Ishikawa (cell line): ENCODE results near the gene SCAMP3.

ENCODE experiments used
- CEBPB ChIP-seq: IDR thresholded peaks from 2 replicates; pipeline ENCODE4 v1.6.1; 2012
- CREB1 ChIP-seq: IDR thresholded peaks from 2 replicates; pipeline ENCODE4 v1.6.1; 2012; ENCODE audit warnings: low read depth
- EGR1 ChIP-seq: IDR thresholded peaks from 2 replicates; pipeline ENCODE4 v1.6.1; 2012
- EP300 ChIP-seq: IDR thresholded peaks from 2 replicates; pipeline ENCODE4 v1.6.1; 2012; ENCODE audit warnings: borderline replicate concordance
- FOXM1 ChIP-seq: IDR thresholded peaks from 2 replicates; pipeline ENCODE4 v1.6.1; 2012; ENCODE audit warnings: low read depth, borderline replicate concordance
- MAX ChIP-seq: IDR thresholded peaks from 2 replicates; pipeline ENCODE4 v1.6.1; 2012
- NFIC ChIP-seq: IDR thresholded peaks from 2 replicates; pipeline ENCODE4 v1.6.1; 2012
- RAD21 ChIP-seq: IDR thresholded peaks from 2 replicates; pipeline ENCODE4 v1.6.1; 2012; ENCODE audit warnings: low read depth
- REST ChIP-seq: IDR thresholded peaks from 2 replicates; pipeline ENCODE4 v1.6.1; 2012; ENCODE audit warnings: low read depth, mild to moderate bottlenecking
- TAF1 ChIP-seq: IDR thresholded peaks from 2 replicates; pipeline ENCODE4 v1.6.1; 2012; ENCODE audit warnings: low read depth, mild to moderate bottlenecking
- TCF12 ChIP-seq: IDR thresholded peaks from 2 replicates; pipeline ENCODE4 v1.6.1; 2012; ENCODE audit warnings: low read depth
- TEAD4 ChIP-seq: IDR thresholded peaks from 2 replicates; pipeline ENCODE4 v1.6.1; 2012
- USF1 ChIP-seq: IDR thresholded peaks from 2 replicates; pipeline ENCODE4 v1.6.1; 2012
- YY1 ChIP-seq: IDR thresholded peaks from 2 replicates; pipeline ENCODE4 v1.6.1; 2012; ENCODE audit warnings: low read depth
- ZBTB7A ChIP-seq: IDR thresholded peaks from 2 replicates; pipeline ENCODE4 v1.6.1; 2012; ENCODE audit warnings: low read depth

SCAMP3 gene

GRCh38 chr1:155254714-155255242 lies 7.4 kb downstream of the SCAMP3 start:
- TF ChIP-seq FOXM1 (no peak), ZBTB7A (no peak), REST (no peak), USF1 (no peak), RAD21 (no peak), EGR1 (no peak), TEAD4 (no peak), MAX (no peak), TAF1 (no peak), TCF12 (no peak), NFIC (no peak), EP300 (no peak), CREB1 (no peak), YY1 (no peak), CEBPB (no peak)

DNA sequence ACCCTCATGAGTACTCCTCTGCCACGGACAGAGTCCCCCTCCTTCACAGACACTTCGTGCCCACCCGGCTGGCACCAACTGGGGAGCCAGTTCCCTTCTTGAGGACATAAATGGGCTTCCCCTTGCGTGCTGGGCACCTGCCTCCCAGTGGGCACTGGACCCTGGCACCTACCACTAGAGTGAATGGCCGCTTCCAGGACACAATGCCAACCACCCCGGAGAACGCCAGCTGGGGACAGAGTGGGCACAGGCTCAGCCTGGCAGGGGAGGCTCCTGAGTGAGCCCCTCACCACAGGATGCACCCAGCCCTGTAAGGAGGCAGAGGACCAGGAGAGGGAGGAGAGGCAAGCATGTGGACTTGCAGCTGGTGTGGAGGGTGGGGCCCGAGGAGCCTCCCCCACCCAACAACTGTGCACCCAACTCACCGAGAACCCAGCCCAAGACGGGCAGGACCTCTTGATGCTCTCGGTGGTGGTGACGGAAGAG lies 7.9 kb downstream of the SCAMP3 start:
- TF ChIP-seq REST, result no peak
- no peak for TF ChIP-seq YY1

GRCh38 chr1:155253797-155254196 lies 8.4 kb downstream of the SCAMP3 start:
- TF ChIP-seq TAF1 (no peak), ZBTB7A (no peak), CREB1 (no peak), TEAD4 (no peak), REST (no peak), RAD21 (no peak), EP300 (no peak), TCF12 (no peak), USF1 (no peak), YY1 (no peak), FOXM1 (no peak), NFIC (no peak), MAX (no peak), EGR1 (no peak), CEBPB (no peak)

DNA sequence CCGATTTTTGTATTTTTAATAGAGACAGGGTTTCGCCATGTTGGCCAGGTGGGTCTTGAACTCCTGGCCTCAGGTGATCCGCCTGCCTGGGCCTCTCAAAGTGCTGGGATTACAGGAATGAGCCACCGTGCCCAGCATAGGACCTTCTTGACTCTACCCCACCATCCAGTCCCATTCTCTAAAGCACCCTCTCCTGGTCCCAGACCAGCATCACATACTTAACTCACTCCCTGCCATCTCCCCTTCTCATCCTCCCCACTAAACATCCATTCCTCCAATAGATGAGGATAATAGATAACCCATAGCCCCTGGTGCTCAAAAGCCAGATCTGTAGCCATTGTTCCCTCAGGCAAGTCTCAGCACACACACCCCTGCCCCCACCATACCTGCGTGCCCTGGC lies 9.0 kb downstream of the SCAMP3 start:
- TF ChIP-seq YY1, result no peak
- no peak for TF ChIP-seq NFIC
- no peak for TF ChIP-seq EGR1
- TF ChIP-seq CEBPB, result no peak
- TF ChIP-seq MAX, result no peak
- TF ChIP-seq TAF1, result no peak
- no peak for TF ChIP-seq ZBTB7A
- TF ChIP-seq TEAD4, result no peak
- no peak for TF ChIP-seq USF1
- no peak for TF ChIP-seq TCF12
- no peak for TF ChIP-seq CREB1
- TF ChIP-seq REST, result no peak
- TF ChIP-seq EP300, result no peak
- no peak for TF ChIP-seq RAD21
